Suprapubic skin (tissue), 4 donors: ENCODE measurements around the gene NACA2. TPM values are rescaled to one million over a fixed set of nuclear protein-coding genes. Genes with fewer than 3 reads are reported as not detected.
"Not testable (repeated sequence)": the region's sequence is repeated elsewhere in the genome, so short reads cannot be mapped to it uniquely, and the experiment has no call there.

Source experiments
- DNase-seq, 2 donors: peaks; one replicate each; pipeline ENCODE4 v3.0.0-alpha.2; 2019; ENCODE audit warnings: low spot score in 2 of 2
- H3K27ac ChIP-seq: fragments of 200-600 bp; sonication (generic); one replicate; pipeline ENCODE4 v1.5.1; 2019
- H3K27me3 ChIP-seq: fragments of 200-600 bp; sonication (generic); one replicate; pipeline ENCODE4 v1.5.1; 2019
- H3K36me3 ChIP-seq: fragments of 200-600 bp; sonication (generic); one replicate; pipeline ENCODE4 v1.5.1; 2019
- H3K4me1 ChIP-seq: fragments of 200-600 bp; sonication (generic); one replicate; pipeline ENCODE4 v1.5.1; 2019
- H3K4me3 ChIP-seq: fragments of 200-600 bp; sonication (generic); one replicate; pipeline ENCODE4 v1.5.1; 2019; ENCODE audit warnings: mild to moderate bottlenecking
- H3K9me3 ChIP-seq: fragments of 200-600 bp; sonication (generic); one replicate; pipeline ENCODE4 v1.5.1; 2019
- CTCF ChIP-seq, 2 donors: fragments of 200-600 bp in 1 of 2; fragments of 450-650 bp in 1 of 2; sonication (generic) in 1 of 2; IDR thresholded peaks; one replicate each; pipeline ENCODE4 v1.5.1; 2016 to 2019; ENCODE audit warnings: antibody characterized with exemption in 2 of 2, mild to moderate bottlenecking in 1 of 2, moderate library complexity in 1 of 2
- EP300 ChIP-seq: sonication (generic); formaldehyde crosslinking; IDR thresholded peaks from one replicate; pipeline ENCODE4 v1.6.1; 2017; ENCODE audit warnings: antibody characterized with exemption
- POLR2A ChIP-seq, 2 donors: fragments of 450-650 bp; IDR thresholded peaks; one replicate each; pipeline ENCODE4 v1.6.1; 2017; ENCODE audit warnings: antibody characterized with exemption in 2 of 2, mild to moderate bottlenecking in 2 of 2, moderate library complexity in 2 of 2
- POLR2AphosphoS5 ChIP-seq, 3 donors: sonication (generic); formaldehyde crosslinking; IDR thresholded peaks; one replicate each; pipeline ENCODE4 v1.6.1; 2017; ENCODE audit warnings: antibody characterized with exemption in 3 of 3
- WGBS: methylation state at CpG from one replicate; pipeline ENCODE4 v1.1.5; 2018; 5-methylcytosine and 5-hydroxymethylcytosine counted together
- total RNA-seq, 4 donors: library from RNA; depleted of rRNA; stranded (reverse); fragments of >200 nt; gene quantifications; one replicate each; pipeline ENCODE4 v1.1.0, GENCODE V29; 2016

NACA2 gene
- total RNA-seq, 4 donors from 2014 or later: not detected

- no peak for DNase-seq
- WGBS: 71% methylated on average over 5 of the region's 5 CpGs
- H3K4me3 ChIP-seq: no peak overlapping the region
- no peaks in the 10 kb centered on the region for H3K4me1 ChIP-seq
- H3K9me3 ChIP-seq: no peaks in the 10 kb centered on the region
- no peak for TF ChIP-seq CTCF (IDR thresholded peaks at IDR 0.05)
- TF ChIP-seq EP300: no peak
- no peak for TF ChIP-seq POLR2AphosphoS5 (IDR thresholded peaks at IDR 0.05)
- TF ChIP-seq POLR2A (IDR thresholded peaks at IDR 0.05): no peak
- H3K36me3 ChIP-seq: no peaks in the 10 kb centered on the region
- H3K27me3 ChIP-seq: peaks cover 14% of the 10 kb centered on the region
- H3K27ac ChIP-seq: no peak overlapping the region
These were observed 15.6 kb downstream of the NACA2 start for GRCh38 chr17:61575352-61575975.

GRCh38 chr17:61574542-61575351 lies 16.3 kb downstream of the NACA2 start:
- 29% methylated on average over 9 of the region's 9 CpGs for WGBS
- DNase-seq: no peak

GRCh38 chr17:61572547-61572946 lies 18.5 kb downstream of the NACA2 start:
- WGBS: 95% methylated on average over 7 of the region's 7 CpGs
- not testable (repeated sequence) for H3K4me1 ChIP-seq, H3K4me3 ChIP-seq, H3K27me3 ChIP-seq, H3K9me3 ChIP-seq, DNase-seq, H3K36me3 ChIP-seq, H3K27ac ChIP-seq

More at GRCh38 chr17:61574542-61575351, 16.3 kb downstream of the NACA2 start:
- Histone ChIP-seq H3K36me3 (no peaks in the 10 kb centered on the region), H3K27me3 (peaks cover 14% of the 10 kb centered on the region), H3K4me3 (no peak overlapping the region), H3K9me3 (no peaks in the 10 kb centered on the region), H3K4me1 (no peaks in the 10 kb centered on the region), H3K27ac (no peak overlapping the region)
- TF ChIP-seq CTCF (IDR thresholded peaks at IDR 0.05): no peak
- TF ChIP-seq EP300: no peak
- no peak for TF ChIP-seq POLR2A (IDR thresholded peaks at IDR 0.05)

- no peak for DNase-seq
- no peak overlapping the region for H3K27ac ChIP-seq
- no peaks in the 10 kb centered on the region for H3K4me1 ChIP-seq
- H3K4me3 ChIP-seq: no peak overlapping the region
- WGBS: 92% methylated on average over 1 of the region's 1 CpG
- peaks cover 2% of the 10 kb centered on the region for H3K27me3 ChIP-seq
- TF ChIP-seq POLR2AphosphoS5 (IDR thresholded peaks at IDR 0.05): no peak
- TF ChIP-seq EP300: no peak
- TF ChIP-seq CTCF (IDR thresholded peaks at IDR 0.05): no peak
- TF ChIP-seq POLR2A (IDR thresholded peaks at IDR 0.05): no peak
- H3K9me3 ChIP-seq: no peaks in the 10 kb centered on the region
- no peaks in the 10 kb centered on the region for H3K36me3 ChIP-seq
These were observed 19.4 kb downstream of the NACA2 start for GRCh38 chr17:61571624-61572023.

GRCh38 chr17:61570118-61570517 lies 20.9 kb downstream of the NACA2 start:
- Histone ChIP-seq H3K4me1 (no peaks in the 10 kb centered on the region), H3K9me3 (no peaks in the 10 kb centered on the region), H3K4me3 (no peak overlapping the region), H3K27ac (no peak overlapping the region), H3K27me3 (peaks cover 2% of the 10 kb centered on the region), H3K36me3 (no peaks in the 10 kb centered on the region)
- WGBS: 77% methylated on average over 1 of the region's 1 CpG
- no peak for DNase-seq
- TF ChIP-seq CTCF (IDR thresholded peaks at IDR 0.05): no peak
- TF ChIP-seq EP300: no peak
- TF ChIP-seq POLR2AphosphoS5 (IDR thresholded peaks at IDR 0.05): no peak
- TF ChIP-seq POLR2A (IDR thresholded peaks at IDR 0.05): no peak

DNA sequence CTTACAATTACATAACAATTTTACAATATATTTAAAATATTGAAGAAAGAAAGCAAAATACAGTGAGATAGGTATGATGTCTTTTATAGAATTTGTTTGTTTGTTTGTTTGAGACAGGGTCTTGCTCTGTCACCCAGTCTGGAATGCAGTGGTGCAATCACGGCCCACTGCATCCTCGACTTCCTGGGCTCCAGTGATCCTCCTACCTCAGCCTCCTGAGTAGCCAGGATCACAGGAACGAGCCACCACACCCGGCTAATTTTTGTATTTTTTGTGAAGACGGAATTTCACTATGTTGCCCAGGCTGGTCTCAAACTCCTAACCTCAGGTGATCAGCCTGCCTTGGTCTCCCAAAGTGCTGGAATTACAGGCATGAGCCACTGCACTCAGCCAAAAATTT lies 21.5 kb downstream of the NACA2 start:
- H3K9me3 ChIP-seq, H3K36me3 ChIP-seq, H3K27me3 ChIP-seq, H3K27ac ChIP-seq, DNase-seq, H3K4me1 ChIP-seq, H3K4me3 ChIP-seq: not testable (repeated sequence)
- 96% methylated on average over 5 of the region's 5 CpGs for WGBS
